Measurements from ENCODE around the gene SYMPK.

The SYMPK gene

DNA sequence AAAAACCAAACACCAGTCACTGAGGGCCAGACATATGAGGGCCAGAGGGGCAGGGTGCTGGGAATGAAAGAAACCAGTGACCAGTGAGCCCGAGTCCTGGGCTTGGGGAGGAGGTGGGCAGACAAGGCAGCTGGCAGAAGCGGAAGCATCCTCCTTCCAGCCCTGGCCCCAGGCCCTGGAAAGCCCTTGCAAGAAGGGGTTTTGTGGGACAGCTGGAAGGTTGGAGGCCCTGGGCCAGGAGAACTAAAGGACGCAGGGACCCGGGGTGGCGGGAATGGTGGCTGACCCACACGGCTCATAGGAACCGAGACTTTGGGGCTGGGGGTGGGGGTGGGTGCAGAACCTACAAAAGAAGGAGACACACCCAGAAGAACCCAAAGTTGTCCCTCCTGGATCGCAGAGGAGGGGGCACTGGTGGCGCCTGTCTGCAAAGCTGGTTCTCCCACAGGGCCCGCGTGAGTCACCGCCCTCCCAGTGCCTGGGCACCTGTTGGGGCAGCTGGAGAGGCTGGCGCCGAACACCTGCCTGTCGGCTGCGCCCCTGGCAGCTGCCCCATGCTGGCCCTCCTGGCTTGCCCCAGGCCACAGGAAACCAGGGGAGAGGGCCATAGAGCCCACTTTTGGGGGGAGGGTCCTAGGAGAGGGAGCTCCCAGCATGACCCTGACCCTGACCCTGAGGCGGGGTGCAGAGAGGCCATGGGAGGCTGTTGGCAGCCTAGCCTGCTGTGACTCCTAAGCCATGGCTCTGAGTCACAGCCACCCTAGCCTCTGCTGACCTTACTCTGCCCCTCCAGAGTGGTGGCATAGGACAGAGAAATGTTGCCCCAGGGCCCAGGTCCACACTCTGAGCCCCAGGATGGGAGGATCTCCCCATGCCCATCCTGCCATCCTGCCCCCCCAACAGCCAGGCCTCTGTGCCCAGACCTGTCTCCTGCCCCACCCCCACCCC is 81.5 kb downstream of the SYMPK start:
- no peak overlapping the region for H2BK15ac ChIP-seq (ENCODE audit: low read length)
- H3K4me2 ChIP-seq (ENCODE audit: insufficient read depth, low read length, poor library complexity, severe bottlenecking) = no peak overlapping the region
- H2AK5ac ChIP-seq (ENCODE audit: low read depth, low read length) = peak overlapping the region; percentile 88
- H2BK120ac ChIP-seq (ENCODE audit: low read depth, low read length) = no peak overlapping the region
- no peak overlapping the region for H3K27ac ChIP-seq (replicated peaks; ENCODE audit: low read length)
- WGBS, 2 donors (ENCODE audit: extremely low coverage in 2 of 2, insufficient read length in 2 of 2, insufficient replicate concordance in 1 of 2) = no CpG with 5 or more reads among the region's 17 CpGs
- no peak overlapping the region for H4K91ac ChIP-seq (ENCODE audit: low read depth, low read length, poor library complexity)
- no peak overlapping the region for H3K4me3 ChIP-seq (ENCODE audit: low read length in 2 of 2)
- H2BK5ac ChIP-seq (ENCODE audit: low read length) = no peak overlapping the region
- H3K4me1 ChIP-seq (ENCODE audit: control insufficient read depth in 2 of 2, insufficient read depth in 1 of 2, low read depth in 1 of 2, low read length in 2 of 2) = peaks cover 19 to 24% of the 10 kb centered on the region in 2 donors
- H3K4ac ChIP-seq (ENCODE audit: low read length) = no peak overlapping the region
- H3K18ac ChIP-seq (ENCODE audit: low read length) = peak overlapping the region; percentile 85
- peaks cover 0 to 6% (median 0%) of the 10 kb centered on the region in 3 experiments for H3K27me3 ChIP-seq (ENCODE audit: control insufficient read depth in 3 of 3, insufficient read depth in 3 of 3, low read depth in 1 of 3, low read length in 3 of 3)
- H4K8ac ChIP-seq (ENCODE audit: low read depth, low read length) = no peak overlapping the region
- no peak overlapping the region for H3K14ac ChIP-seq (ENCODE audit: low read length)
- DNase-seq (ENCODE audit: low spot score) = no peak
- no peak overlapping the region for H3K23ac ChIP-seq (ENCODE audit: low read depth, low read length, poor library complexity)
- H3K9ac ChIP-seq (ENCODE audit: low read depth, low read length, poor library complexity) = no peak overlapping the region
- peaks cover 6% of the 10 kb centered on the region for H3K79me1 ChIP-seq (ENCODE audit: low read depth, low read length)
- H2AFZ ChIP-seq (ENCODE audit: low read length) = no peak overlapping the region
- H2BK12ac ChIP-seq (ENCODE audit: low read length) = no peak overlapping the region
- H3K36me3 ChIP-seq (replicated peaks in 1 of 2; ENCODE audit: control insufficient read depth in 2 of 2, insufficient read depth in 2 of 2, low read length in 2 of 2) = peaks cover 37 to 69% of the 10 kb centered on the region in 2 donors
- no peaks in the 10 kb centered on the region for H3K9me3 ChIP-seq (replicated peaks in 1 of 2; ENCODE audit: control insufficient read depth in 2 of 2, insufficient read depth in 1 of 2, low read depth in 1 of 2, low read length in 2 of 2)

DNA sequence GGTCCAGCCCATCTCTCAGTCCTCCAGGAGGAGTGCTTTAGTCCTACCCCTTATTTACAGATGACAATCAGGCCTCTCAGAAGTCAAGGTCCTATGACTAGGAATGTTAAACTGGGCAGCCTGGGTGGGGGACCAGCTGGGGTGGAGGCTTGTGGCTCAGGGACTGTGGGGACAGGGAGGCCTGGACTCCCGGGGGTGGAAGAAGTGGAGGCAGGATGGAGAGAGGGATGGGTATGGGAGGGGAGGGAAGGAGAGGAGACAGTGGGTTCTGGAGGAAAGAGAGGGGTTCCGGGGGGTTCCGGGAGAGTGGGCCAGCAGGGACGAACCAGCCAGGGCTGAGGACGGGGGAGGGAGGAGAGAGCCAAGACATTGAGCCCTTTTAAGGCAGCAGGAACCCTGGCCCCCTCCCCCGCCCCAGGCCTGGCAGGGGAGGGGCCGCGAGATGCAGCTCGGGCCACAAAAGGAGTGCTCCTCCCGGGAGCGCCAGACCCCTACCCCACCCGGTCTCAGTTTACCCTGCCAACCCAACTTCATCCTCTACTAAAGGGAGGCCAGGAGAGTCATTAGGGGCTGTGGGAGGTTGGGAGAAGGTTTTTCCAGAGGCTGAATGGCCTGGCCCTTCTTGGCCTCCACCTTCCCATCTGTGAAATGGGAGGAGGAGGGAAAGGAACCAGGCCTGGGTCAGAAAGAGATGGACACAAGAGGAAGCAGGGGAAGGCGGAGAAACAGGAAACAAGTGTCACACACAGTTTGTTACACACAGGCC is 82.3 kb downstream of the SYMPK start:
- Histone ChIP-seq H3K4me1 (ENCODE audit: control insufficient read depth in 2 of 2, insufficient read depth in 1 of 2, low read depth in 1 of 2, low read length in 2 of 2) (peaks cover 19 to 24% of the 10 kb centered on the region in 2 donors), H2BK15ac (ENCODE audit: low read length) (no peak overlapping the region), H2BK12ac (ENCODE audit: low read length) (no peak overlapping the region), H2AFZ (ENCODE audit: low read length) (no peak overlapping the region), H3K9me3 (replicated peaks in 1 of 2; ENCODE audit: control insufficient read depth in 2 of 2, insufficient read depth in 1 of 2, low read depth in 1 of 2, low read length in 2 of 2) (no peaks in the 10 kb centered on the region), H3K79me1 (ENCODE audit: low read depth, low read length) (peaks cover 2% of the 10 kb centered on the region), H2BK120ac (ENCODE audit: low read depth, low read length) (no peak overlapping the region), H4K91ac (ENCODE audit: low read depth, low read length, poor library complexity) (no peak overlapping the region), H2AK5ac (ENCODE audit: low read depth, low read length) (peak overlapping the region; percentile 40), H3K27ac (replicated peaks; ENCODE audit: low read length) (no peak overlapping the region), H3K9ac (ENCODE audit: low read depth, low read length, poor library complexity) (peak overlapping the region; percentile 9), H4K8ac (ENCODE audit: low read depth, low read length) (no peak overlapping the region), H2BK5ac (ENCODE audit: low read length) (no peak overlapping the region), H3K4ac (ENCODE audit: low read length) (no peak overlapping the region), H3K4me3 (ENCODE audit: low read length in 2 of 2) (no peak overlapping the region), H3K18ac (ENCODE audit: low read length) (no peak overlapping the region), H3K27me3 (ENCODE audit: control insufficient read depth in 3 of 3, insufficient read depth in 3 of 3, low read depth in 1 of 3, low read length in 3 of 3) (peaks cover 0 to 6% (median 0%) of the 10 kb centered on the region in 3 experiments), H3K14ac (ENCODE audit: low read length) (no peak overlapping the region), H3K23ac (ENCODE audit: low read depth, low read length, poor library complexity) (no peak overlapping the region), H3K36me3 (replicated peaks in 1 of 2; ENCODE audit: control insufficient read depth in 2 of 2, insufficient read depth in 2 of 2, low read length in 2 of 2) (peaks cover 28 to 63% of the 10 kb centered on the region in 2 donors), H3K4me2 (ENCODE audit: insufficient read depth, low read length, poor library complexity, severe bottlenecking) (no peak overlapping the region)
- WGBS, 2 donors (ENCODE audit: extremely low coverage in 2 of 2, insufficient read length in 2 of 2, insufficient replicate concordance in 1 of 2) = no CpG with 5 or more reads among the region's 13 CpGs
- DNase-seq (ENCODE audit: low spot score) = no peak

DNA sequence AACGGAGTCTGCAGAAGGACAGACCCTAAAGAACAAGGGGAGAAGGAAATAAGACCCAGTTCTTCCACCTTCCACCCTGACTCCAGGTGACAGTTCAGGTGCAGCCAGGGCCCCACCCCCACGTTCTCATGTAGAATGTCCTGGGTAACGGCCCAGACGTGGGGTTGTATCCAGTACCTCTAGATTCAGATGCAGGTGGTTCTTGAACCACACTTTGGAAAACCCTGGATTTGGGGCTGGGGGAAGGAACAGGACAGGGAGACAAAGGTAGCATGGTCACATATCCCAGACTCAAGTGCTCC is 82.8 kb downstream of the SYMPK start:
- Histone ChIP-seq H3K4me3 (ENCODE audit: low read length in 2 of 2) (no peak overlapping the region), H3K27ac (replicated peaks; ENCODE audit: low read length) (no peak overlapping the region), H3K79me1 (ENCODE audit: low read depth, low read length) (peaks cover 2% of the 10 kb centered on the region), H3K4ac (ENCODE audit: low read length) (no peak overlapping the region), H3K4me1 (ENCODE audit: control insufficient read depth in 2 of 2, insufficient read depth in 1 of 2, low read depth in 1 of 2, low read length in 2 of 2) (peaks cover 19 to 24% of the 10 kb centered on the region in 2 donors), H3K36me3 (replicated peaks in 1 of 2; ENCODE audit: control insufficient read depth in 2 of 2, insufficient read depth in 2 of 2, low read length in 2 of 2) (peaks cover 23 to 58% of the 10 kb centered on the region in 2 donors), H2BK12ac (ENCODE audit: low read length) (no peak overlapping the region), H3K9ac (ENCODE audit: low read depth, low read length, poor library complexity) (no peak overlapping the region), H2AK5ac (ENCODE audit: low read depth, low read length) (peak overlapping the region; percentile 79), H3K18ac (ENCODE audit: low read length) (peak overlapping the region; percentile 55), H2BK15ac (ENCODE audit: low read length) (peak overlapping the region; percentile 68), H2AFZ (ENCODE audit: low read length) (no peak overlapping the region), H2BK5ac (ENCODE audit: low read length) (peak overlapping the region; percentile 2), H4K91ac (ENCODE audit: low read depth, low read length, poor library complexity) (no peak overlapping the region), H3K14ac (ENCODE audit: low read length) (no peak overlapping the region), H4K8ac (ENCODE audit: low read depth, low read length) (peak overlapping the region; percentile 78), H3K4me2 (ENCODE audit: insufficient read depth, low read length, poor library complexity, severe bottlenecking) (peak overlapping the region; percentile 83), H2BK120ac (ENCODE audit: low read depth, low read length) (no peak overlapping the region), H3K9me3 (replicated peaks in 1 of 2; ENCODE audit: control insufficient read depth in 2 of 2, insufficient read depth in 1 of 2, low read depth in 1 of 2, low read length in 2 of 2) (no peaks in the 10 kb centered on the region), H3K23ac (ENCODE audit: low read depth, low read length, poor library complexity) (no peak overlapping the region), H3K27me3 (ENCODE audit: control insufficient read depth in 3 of 3, insufficient read depth in 3 of 3, low read depth in 1 of 3, low read length in 3 of 3) (peaks cover 0 to 6% (median 0%) of the 10 kb centered on the region in 3 experiments)
- DNase-seq (ENCODE audit: low spot score) = no peak
- no CpG with 5 or more reads among the region's 4 CpGs for WGBS, 2 donors (ENCODE audit: extremely low coverage in 2 of 2, insufficient read length in 2 of 2, insufficient replicate concordance in 1 of 2)
